Ovary (tissue), 3 donors: ENCODE measurements around the gene COPS8.

ENCODE experiments used
- CTCF ChIP-seq, 3 donors: fragments of 450-650 bp in 2 of 3; fragments of 200-600 bp in 1 of 3; IDR thresholded peaks; one replicate each; pipeline versions ENCODE4 v1.5.1 to v1.8.0; 2016 to 2022; ENCODE audit warnings: antibody characterized with exemption in 3 of 3, mild to moderate bottlenecking in 1 of 3
- EP300 ChIP-seq: sonication (generic); formaldehyde crosslinking; IDR thresholded peaks from one replicate; pipeline ENCODE4 v1.6.1; 2017; ENCODE audit warnings: antibody characterized with exemption
- donor health status: DM: no; HTN: no; CAD: no.

GRCh38 chr2:237064203-237065070 lies 21.3 kb upstream of the COPS8 start:
- TF ChIP-seq EP300 (no peak), CTCF (IDR thresholded peaks at IDR 0.05) (no peak)
